ENCODE results near the gene DAPL1.

The DAPL1 gene, protein sequence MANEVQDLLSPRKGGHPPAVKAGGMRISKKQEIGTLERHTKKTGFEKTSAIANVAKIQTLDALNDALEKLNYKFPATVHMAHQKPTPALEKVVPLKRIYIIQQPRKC

DNA sequence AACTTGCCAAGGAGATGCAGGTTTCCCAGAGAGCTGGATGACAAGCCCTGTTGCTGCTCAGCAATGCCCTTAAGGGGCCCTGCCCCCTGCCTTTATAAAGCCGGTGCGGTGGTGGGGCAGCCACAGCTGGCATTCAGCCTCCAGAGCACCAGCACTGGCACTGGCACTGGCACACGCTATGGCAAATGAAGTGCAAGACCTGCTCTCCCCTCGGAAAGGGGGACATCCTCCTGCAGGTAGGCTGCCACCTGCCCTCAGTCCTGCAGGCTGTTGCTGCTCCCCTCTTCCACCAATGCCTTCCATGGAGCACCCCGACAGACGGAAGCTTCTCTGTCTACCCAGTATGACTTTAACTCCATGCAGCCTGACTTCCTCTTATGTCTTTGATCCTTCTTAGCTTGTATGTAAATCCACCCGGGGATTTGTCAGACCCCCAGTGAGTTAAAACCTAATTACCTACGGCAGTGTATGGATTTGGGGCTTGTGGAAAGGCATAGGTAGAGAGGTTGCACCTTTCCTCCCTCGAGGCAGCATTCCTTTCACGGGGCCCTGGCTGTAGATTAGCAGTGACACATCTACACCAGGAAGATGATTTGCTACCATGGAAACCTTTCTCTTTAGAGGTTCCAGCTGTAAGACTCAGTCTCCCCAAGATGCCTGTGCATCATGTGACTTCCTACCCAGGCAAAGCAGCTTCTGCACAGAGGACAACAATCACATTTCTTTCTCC, at the start of gene DAPL1:
TSS of gene DAPL1 (plus strand) at position 123 of the 730 bp plus-strand sequence. CDS start at position 179, 56 bp downstream.
- no peaks in the 10 kb centered on the region for H3K9me3 Mint-ChIP-seq
- H3K27ac Mint-ChIP-seq: no peak within 1 kb of the TSS
- H3K4me3 Mint-ChIP-seq: no peak within 1 kb of the TSS
- no peak for DNase-seq
- peaks cover 30% of the 10 kb centered on the region for H3K27me3 Mint-ChIP-seq
- peaks cover 4% of the 10 kb centered on the region for H3K4me1 Mint-ChIP-seq (ENCODE audit: low read depth)
- no peaks in the 10 kb centered on the region for H3K36me3 Mint-ChIP-seq (ENCODE audit: low read depth)

DNA sequence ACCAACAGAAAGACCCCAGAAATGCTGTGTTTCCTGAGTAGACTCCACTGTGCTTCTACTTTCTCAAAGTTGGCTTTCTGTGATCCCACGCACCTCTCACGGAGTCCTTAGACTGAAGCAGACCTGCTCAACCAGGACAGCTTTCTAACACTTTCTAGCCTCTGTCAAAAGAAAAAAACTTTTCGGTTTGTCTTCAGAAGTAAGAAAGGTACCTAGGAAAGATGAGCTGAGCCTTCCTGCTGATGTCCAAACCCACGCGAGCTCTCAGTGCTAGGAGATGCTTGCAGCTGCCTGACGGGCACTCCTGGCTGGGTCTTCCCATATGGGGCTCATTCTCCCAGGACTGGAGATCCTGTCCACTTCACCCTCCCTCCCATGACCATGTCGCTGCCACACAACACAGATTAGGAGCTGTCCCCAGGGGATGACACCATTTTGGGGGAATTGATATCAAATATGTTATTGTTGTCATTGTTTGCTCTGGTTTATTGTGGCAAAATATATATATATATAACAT, 49.2 kb upstream of the DAPL1 start:
- Mint-ChIP-seq H3K4me3 (no peak overlapping the region), H3K27me3 (peaks cover 35% of the 10 kb centered on the region), H3K36me3 (ENCODE audit: low read depth) (no peaks in the 10 kb centered on the region), H3K27ac (no peak overlapping the region), H3K4me1 (ENCODE audit: low read depth) (no peaks in the 10 kb centered on the region), H3K9me3 (no peaks in the 10 kb centered on the region)
- no peak for DNase-seq

DNA sequence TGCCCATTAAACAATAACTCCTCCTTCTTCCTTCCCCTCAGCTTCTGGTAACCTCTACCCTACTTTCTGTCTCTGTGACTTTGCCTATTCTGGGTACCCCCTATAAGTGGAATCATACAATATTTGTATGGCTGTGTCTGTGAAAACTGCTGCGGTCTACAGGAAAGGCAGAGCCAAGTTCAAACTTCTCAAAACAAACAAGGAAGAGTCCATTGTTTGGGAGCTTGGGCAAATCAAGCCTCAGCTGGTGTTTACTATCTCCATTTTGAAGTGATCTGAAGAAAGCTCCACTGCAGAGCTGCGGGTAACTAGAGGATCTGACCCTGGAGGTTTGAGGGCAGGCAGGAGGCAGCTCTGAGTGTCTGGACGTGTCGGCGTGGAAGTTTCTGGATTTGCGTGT, 48.6 kb upstream of the DAPL1 start:
- Mint-ChIP-seq H3K4me1 (ENCODE audit: low read depth) (no peaks in the 10 kb centered on the region), H3K4me3 (no peak overlapping the region), H3K27me3 (peaks cover 35% of the 10 kb centered on the region), H3K9me3 (no peaks in the 10 kb centered on the region), H3K36me3 (ENCODE audit: low read depth) (no peaks in the 10 kb centered on the region), H3K27ac (no peak overlapping the region)
- DNase-seq: no peak

DNA sequence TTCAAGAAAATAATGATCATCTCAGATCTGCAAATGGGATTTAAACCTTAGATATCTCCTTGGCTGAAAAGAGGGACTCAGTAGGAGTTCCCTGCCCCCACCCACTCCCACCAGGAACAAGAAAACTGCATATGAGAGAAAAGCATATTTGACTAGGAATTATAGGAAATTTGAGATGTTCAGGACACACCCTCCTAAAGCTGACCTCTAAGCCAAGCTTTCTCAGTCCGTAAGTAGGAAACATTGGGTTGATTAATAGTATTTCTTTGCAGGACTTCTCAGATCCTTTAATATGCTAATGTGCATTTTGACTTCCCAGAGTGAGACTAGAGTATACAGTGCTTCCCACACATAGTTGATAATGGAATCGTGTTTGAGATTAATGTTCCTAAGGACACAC, 47.8 kb upstream of the DAPL1 start:
- Mint-ChIP-seq H3K4me3 (no peak overlapping the region), H3K27me3 (peaks cover 35% of the 10 kb centered on the region), H3K36me3 (ENCODE audit: low read depth) (no peaks in the 10 kb centered on the region), H3K4me1 (ENCODE audit: low read depth) (no peaks in the 10 kb centered on the region), H3K27ac (no peak overlapping the region), H3K9me3 (no peaks in the 10 kb centered on the region)
- no peak for DNase-seq

DNA sequence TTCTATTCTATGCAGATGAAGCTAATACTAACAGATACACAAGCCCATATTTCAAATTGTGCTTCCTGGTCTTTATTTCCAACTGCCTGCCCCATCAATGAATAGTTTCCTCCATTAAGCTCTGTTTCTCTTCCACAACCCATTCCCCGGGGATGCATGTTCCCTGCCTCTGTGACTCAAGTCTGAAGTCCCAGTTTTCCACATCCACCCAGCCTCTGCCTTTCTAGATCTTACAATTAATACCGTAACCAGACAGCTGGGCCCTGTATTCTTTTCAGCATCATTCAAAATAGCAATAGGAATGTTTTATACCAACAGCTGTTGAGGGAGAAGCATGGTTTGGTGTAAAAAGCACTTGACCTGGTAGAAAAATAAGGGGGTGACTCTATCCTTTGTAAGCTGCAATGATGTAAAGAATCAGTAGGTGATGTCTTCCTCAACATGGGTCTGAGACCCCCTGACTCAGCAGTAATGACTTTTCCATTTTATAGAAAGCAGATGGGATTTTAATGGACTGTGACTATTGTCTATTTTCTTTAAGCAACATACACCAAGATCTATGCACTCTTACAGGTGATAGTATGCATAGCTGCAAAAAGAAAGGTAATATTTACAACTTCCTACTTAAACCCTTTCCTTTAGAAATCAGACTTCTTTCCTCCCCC, 46.1 kb upstream of the DAPL1 start:
- Mint-ChIP-seq H3K9me3 (no peaks in the 10 kb centered on the region), H3K27me3 (peaks cover 41% of the 10 kb centered on the region), H3K36me3 (ENCODE audit: low read depth) (no peaks in the 10 kb centered on the region), H3K4me3 (no peak overlapping the region), H3K4me1 (ENCODE audit: low read depth) (no peaks in the 10 kb centered on the region), H3K27ac (no peak overlapping the region)
- no peak for DNase-seq

DNA sequence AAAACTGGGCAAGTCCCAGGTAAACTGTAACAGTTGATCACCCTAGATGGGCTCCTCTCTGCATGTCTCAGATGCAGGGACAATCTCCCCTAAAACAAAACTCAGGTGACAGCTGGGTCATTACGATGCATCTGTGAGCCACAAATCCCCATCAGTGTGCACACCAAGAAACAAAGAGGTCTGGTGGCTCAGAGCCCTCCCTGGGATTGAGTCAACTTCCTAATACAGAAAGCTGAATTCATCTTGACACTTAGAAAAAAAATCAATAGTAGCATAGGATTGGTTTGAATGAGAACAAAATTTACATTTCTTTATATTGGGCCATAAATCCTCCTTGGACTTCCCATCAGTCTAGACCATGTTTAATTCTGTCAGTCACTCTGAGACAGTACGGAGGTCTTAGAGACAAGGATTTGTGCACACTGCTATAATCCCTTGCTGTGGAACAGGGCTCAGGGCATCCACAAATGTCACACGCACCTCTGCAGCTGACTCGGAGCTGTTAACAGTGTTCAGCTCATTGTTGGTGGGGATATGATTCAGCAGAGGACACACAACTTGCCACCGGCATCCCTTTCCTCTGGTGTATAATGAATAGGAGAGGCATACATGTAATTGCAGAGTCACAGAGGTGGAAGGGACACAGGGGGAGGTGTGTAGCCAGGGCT, 44.5 kb upstream of the DAPL1 start:
- Mint-ChIP-seq H3K9me3 (no peaks in the 10 kb centered on the region), H3K27me3 (peaks cover 40% of the 10 kb centered on the region), H3K4me1 (ENCODE audit: low read depth) (peaks cover 4% of the 10 kb centered on the region), H3K4me3 (no peak overlapping the region), H3K27ac (no peak overlapping the region), H3K36me3 (ENCODE audit: low read depth) (no peaks in the 10 kb centered on the region)
- no peak for DNase-seq

DNA sequence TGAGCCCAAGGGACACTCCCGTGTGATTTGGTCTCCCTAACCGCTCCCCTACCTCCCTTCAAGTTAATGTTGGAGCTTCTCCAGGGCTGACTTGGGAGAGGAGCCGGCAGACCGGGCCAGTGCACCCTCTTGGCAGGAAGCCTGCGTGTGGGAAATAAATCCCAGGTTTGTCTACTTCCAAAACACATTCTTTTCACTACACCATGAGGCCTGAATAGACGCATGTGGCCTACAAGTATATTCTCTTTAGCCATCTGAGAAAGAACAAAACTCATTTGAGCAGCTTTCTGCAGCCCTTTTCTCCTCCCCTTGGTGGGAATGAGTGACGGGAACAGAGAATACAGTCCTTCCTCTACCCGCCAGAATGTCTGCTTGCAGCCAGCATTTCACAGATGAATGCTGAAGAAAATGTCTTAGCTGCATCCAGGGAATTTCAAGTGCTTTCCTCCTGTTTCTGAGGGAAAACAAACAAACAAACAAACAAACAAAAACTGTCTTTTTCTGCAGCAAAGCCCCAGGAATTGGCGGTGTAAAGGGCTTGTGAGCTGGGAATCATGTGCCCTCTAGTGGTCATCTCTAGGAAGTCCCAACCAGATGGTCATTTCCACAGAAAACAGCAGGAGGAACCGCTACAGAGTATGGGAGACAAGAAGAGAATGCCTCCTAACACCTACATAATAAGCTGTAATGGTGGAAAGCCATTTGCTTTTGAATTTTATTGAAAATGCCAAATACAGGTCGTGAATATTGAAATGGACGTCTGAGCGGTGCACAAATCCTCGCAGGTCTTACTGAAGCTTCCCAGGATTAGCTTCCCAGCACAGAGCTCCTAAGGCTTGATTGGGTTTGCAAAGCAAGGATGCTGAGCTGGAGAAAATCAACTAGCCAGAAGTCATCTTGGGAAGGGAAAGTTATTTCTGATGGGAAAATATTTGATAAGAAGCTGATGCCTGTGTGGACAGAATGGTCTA, 41.2 kb upstream of the DAPL1 start:
- no peaks in the 10 kb centered on the region for H3K36me3 Mint-ChIP-seq (ENCODE audit: low read depth)
- no peak overlapping the region for H3K4me3 Mint-ChIP-seq
- no peaks in the 10 kb centered on the region for H3K9me3 Mint-ChIP-seq
- no peak for DNase-seq
- no peak overlapping the region for H3K27ac Mint-ChIP-seq
- peaks cover 4% of the 10 kb centered on the region for H3K4me1 Mint-ChIP-seq (ENCODE audit: low read depth)
- H3K27me3 Mint-ChIP-seq: peaks cover 21% of the 10 kb centered on the region

DNA sequence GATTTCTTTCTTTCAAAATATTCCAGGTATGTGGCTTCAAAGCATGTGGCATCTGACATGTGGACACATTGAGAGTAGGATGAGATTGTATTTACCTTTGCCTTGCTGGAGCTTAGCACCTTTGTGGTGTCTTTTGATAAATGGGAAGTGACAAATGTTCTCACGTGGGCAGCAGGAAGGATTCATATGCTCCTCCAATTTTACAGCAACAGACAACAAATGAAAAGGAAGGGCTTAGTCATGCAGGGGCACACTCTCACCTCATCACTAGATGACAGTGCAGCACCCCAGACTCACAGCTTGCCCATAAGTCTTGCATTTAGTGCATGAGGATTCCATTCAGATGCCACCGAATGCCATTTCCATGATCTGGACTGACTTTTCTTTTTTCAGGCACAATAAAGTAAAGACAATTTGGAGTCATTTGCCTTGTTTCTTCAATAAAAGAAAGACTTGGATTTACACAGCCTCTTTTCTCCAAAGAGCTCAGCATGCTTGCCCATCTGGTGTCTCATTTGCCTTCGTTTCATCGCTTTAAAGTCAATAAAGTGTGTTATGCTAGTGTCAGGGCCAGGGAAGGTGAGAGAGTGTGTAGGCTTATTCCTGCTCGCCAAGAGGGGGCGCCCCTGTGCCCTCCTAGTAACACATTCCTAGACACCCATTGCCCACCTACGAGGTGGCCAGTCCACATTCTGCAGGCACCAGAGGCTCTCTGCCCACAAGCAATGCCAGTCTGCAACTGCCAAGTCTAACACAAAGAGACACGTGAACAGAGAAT, 39.6 kb upstream of the DAPL1 start:
- Mint-ChIP-seq H3K9me3 (no peaks in the 10 kb centered on the region), H3K27me3 (peaks cover 14% of the 10 kb centered on the region), H3K36me3 (ENCODE audit: low read depth) (no peaks in the 10 kb centered on the region), H3K4me1 (ENCODE audit: low read depth) (peaks cover 4% of the 10 kb centered on the region), H3K4me3 (no peak overlapping the region), H3K27ac (no peak overlapping the region)
- no peak for DNase-seq

DNA sequence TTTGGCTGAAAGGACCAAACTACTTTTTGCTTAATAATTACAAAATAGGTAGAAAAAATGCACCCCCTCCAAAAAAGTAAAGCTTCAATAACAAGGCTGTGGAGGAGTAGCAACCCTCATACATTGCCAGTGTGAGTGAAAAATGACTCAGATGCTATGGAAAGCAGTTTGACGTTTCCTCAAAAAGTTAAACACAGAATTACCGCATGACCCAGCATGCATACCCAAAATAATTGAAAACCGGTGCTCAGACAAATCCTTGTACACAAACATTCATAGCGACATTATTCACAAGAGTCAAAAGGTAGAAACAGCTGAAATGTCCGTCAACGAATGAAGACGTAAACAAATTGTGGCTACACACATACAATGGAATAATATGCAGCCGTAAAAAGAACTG, 38.8 kb upstream of the DAPL1 start:
- H3K9me3 Mint-ChIP-seq: no peaks in the 10 kb centered on the region

DNA sequence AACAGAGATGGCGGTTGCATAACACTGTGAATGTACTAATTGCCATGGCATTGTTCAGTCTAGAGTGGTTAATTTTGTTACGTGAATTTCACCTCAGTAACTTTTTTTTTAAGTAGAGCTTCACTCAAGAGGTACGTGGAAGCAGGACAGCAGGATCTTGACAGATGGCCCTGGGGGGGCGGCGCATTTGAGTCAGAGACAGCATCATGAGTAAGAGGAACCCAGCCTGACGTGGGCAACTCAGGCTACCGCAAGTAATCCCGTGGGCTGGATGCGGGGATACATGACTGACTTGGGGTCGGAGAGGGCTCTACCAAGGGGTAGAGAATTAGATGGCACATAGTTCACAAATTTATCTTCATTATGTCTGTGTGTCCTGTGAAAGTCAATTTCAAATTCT, 38.1 kb upstream of the DAPL1 start:
- peaks cover 4% of the 10 kb centered on the region for H3K4me1 Mint-ChIP-seq (ENCODE audit: low read depth)
- DNase-seq: no peak
- no peaks in the 10 kb centered on the region for H3K9me3 Mint-ChIP-seq
- H3K27ac Mint-ChIP-seq: no peak overlapping the region
- peaks cover 14% of the 10 kb centered on the region for H3K27me3 Mint-ChIP-seq
- no peaks in the 10 kb centered on the region for H3K36me3 Mint-ChIP-seq (ENCODE audit: low read depth)
- H3K4me3 Mint-ChIP-seq: no peak overlapping the region

More for the DNA sequence above, 38.8 kb upstream of the DAPL1 start:
- Mint-ChIP-seq H3K27me3 (peaks cover 14% of the 10 kb centered on the region), H3K36me3 (ENCODE audit: low read depth) (no peaks in the 10 kb centered on the region), H3K4me1 (ENCODE audit: low read depth) (peaks cover 4% of the 10 kb centered on the region), H3K4me3 (no peak overlapping the region), H3K27ac (no peak overlapping the region)
- no peak for DNase-seq

DNA sequence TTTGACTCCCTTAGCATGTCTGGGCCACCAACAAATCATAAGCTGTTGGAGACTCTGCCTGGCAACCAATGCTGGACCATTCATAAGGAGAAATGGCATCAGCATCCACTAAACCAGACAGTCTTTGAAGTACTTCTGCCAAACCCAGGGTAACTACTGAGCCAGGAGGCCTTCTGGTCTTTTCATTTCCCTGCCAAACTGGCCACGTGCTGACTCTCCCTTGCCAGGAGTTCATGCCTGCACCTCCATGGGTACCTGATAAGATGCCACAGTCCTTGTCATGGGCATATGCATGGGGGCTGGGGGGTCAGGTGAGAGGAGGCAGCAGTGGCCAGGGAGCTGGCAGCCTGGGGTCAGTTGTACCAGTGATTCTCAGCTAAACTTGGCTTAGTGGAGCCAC, 34.2 kb upstream of the DAPL1 start:
- DNase-seq: no peak
- no peaks in the 10 kb centered on the region for H3K27me3 Mint-ChIP-seq
- no peaks in the 10 kb centered on the region for H3K36me3 Mint-ChIP-seq (ENCODE audit: low read depth)
- H3K9me3 Mint-ChIP-seq: no peaks in the 10 kb centered on the region
- H3K27ac Mint-ChIP-seq: no peak overlapping the region
- no peaks in the 10 kb centered on the region for H3K4me1 Mint-ChIP-seq (ENCODE audit: low read depth)
- no peak overlapping the region for H3K4me3 Mint-ChIP-seq

DNA sequence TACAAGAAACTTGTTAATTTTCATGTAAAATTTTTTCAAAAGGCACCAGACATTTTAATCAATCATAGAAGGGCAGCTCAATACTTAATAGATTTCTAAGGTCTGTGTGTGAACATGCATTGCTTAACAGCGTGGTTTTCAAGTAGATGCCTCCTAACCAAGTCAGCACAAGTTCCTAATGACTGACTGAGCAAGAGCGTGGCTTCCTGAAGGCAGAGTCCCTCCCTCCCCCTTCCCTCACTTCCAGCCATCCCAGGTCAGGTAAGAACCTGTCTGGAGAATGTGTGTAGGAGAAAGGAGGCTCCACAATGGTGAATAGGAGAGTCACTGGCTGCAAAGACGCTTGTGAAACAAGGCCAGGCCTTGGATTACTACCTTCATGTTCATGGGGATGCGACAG, 33.5 kb upstream of the DAPL1 start:
- H3K36me3 Mint-ChIP-seq (ENCODE audit: low read depth): no peaks in the 10 kb centered on the region
- H3K27ac Mint-ChIP-seq: no peak overlapping the region
- no peak overlapping the region for H3K4me3 Mint-ChIP-seq
- no peaks in the 10 kb centered on the region for H3K4me1 Mint-ChIP-seq (ENCODE audit: low read depth)
- no peaks in the 10 kb centered on the region for H3K9me3 Mint-ChIP-seq
- H3K27me3 Mint-ChIP-seq: no peaks in the 10 kb centered on the region
- DNase-seq: no peak

DNA sequence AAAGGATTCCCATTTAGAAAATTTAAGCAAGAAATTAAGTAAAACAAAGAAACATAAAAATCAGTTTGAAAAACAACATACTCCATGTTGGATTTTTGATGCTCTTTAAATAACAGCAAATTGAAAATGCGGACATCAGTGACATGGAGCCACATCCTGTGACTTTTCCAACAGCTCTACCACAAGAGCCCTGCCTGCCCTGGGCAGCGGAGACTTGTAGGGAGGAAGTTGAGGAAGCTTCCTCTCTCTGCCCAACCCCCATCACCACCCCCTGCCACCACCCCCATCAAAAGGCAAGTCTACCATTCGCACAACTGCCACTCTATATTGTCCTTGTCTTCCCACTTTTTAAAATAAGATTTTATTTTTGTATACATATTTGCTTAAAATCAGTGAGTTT, 32.8 kb upstream of the DAPL1 start:
- Mint-ChIP-seq H3K4me3 (no peak overlapping the region), H3K9me3 (no peaks in the 10 kb centered on the region), H3K27ac (no peak overlapping the region), H3K4me1 (ENCODE audit: low read depth) (no peaks in the 10 kb centered on the region), H3K36me3 (ENCODE audit: low read depth) (no peaks in the 10 kb centered on the region), H3K27me3 (peaks cover 4% of the 10 kb centered on the region)
- DNase-seq: no peak

Data from activated T-cell treated with anti-CD3 and anti-CD28 coated beads, Interleukin-2, amount 50 U/mL, for 24 hours (primary cell).